ENCODE results near the gene MTCH1. TPM values are rescaled to one million over a fixed set of nuclear protein-coding genes. Genes with fewer than 3 reads are reported as not detected.

MTCH1 gene
- total and polyA plus RNA-seq, 10 of the 15 experiments (the other 5 are each of a cell fraction or from before 2014, with no cell fraction given), result 7.2 to 128 (median 85.2) TPM

DNA sequence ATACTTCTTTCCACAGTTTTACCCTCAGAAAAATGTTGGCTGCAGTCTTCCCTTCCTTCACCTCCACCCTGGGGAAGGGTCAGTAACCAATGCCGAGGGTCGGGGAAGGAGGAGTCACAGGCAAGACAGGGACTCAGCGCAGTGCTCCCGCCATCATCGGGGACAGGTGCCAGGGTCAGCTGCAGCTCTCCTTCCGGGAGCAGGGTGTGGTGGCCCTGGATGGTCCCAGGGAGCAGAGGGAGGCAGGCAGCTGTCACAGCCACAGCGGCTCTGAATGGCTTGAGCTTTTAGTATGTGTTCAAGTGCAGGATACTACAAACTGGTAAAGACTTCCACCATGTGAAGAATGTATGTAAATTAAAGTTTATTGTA is 57.5 kb downstream of the MTCH1 start (continued):
- TF ChIP-seq HDAC2 (IDR thresholded peaks at IDR 0.05), result no peak

DNA sequence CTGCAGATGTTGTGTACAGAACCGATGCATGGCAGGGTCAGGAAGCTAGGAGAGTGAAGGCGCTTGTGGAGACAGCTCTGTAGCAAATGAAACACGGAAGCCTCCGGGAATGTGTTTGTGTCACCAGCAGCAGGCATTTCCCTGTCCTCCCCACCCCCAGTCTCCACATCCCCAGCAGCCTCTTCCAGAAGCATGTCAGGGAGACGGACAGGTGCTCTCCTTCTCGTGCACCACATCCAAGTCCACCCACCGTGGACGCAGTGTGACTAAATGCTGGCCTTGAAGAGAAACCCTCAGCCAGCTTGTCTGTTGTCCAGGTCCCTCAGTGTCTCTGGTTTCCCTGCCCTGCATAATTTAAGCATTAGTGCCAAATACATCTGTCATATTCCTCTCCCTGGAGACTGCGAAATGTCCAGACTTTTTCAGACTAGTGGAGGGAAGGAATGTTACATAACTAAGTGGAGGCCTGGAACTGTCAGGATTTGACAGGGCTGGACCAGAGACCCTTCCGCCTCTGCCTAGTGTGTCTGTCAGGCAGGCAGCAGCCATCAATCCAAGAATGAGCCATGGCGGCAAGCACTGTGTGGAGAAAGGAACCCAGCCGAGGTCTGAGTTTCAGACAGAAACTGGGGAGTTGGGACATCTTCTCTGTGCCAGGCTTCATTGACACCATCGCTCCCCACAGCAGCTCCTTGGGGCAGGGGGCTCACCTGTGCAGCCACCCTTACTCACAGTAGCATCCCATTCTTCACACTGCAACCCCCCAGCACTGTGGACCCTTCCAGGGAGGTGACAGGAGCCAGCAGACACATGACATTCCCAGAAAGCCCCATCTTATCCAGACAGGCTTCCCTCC is 58.1 kb downstream of the MTCH1 start:
- in situ Hi-C loops (cut with MboI), result no loop called here
- BruUV-seq (replicated peaks), result no TSS peak
- no peak overlapping the region for H3K27ac ChIP-seq (ENCODE audit: control insufficient read depth, insufficient read depth)
- no peaks in the 10 kb centered on the region for H3K9me3 ChIP-seq (replicated peaks; ENCODE audit: control insufficient read depth, insufficient read depth, low read length)
- peaks cover 12% of the 10 kb centered on the region for H3K4me1 ChIP-seq (ENCODE audit: control insufficient read depth, insufficient read depth, low read length)
- CTCF ChIA-PET, result interaction anchor here (1.5 to 2.4 kb wide), 2 partner anchors 49 to 91 kb away, joined by 3 to 9 read pairs; no protein-coding TSS in a partner anchor
- no peak for ATAC-seq
- RAD21 ChIA-PET (ENCODE audit: unreplicated experiment), result no interaction called here
- intact Hi-C loops (cut with micrococcal nuclease; ENCODE audit: unreplicated experiment), result loop anchor here (1.0 kb wide), 1 partner anchor 43 kb away; the partner anchor contains the start of gene C6orf89
- no peaks in the 10 kb centered on the region for H3K79me2 ChIP-seq (ENCODE audit: control insufficient read depth, insufficient read depth, low read length)
- SMC1A ChIA-PET (ENCODE audit: uncharacterized antibody, unreplicated experiment), result interaction anchor here (0.8 to 1.0 kb wide), 2 partner anchors 18 to 28 kb away, joined by 3 read pairs; no protein-coding TSS in a partner anchor
- WGBS (ENCODE audit: insufficient coverage, insufficient replicate concordance, low lambda C conversion rate, missing lambda C conversion rate), result 93% methylated on average over 13 of the region's 13 CpGs
- H3K27me3 ChIP-seq (replicated peaks in 1 of 2; ENCODE audit: control insufficient read depth in 2 of 2, insufficient read depth in 2 of 2, low read length in 1 of 2), result no peaks in the 10 kb centered on the region
- H2AFZ ChIP-seq (ENCODE audit: control insufficient read depth, low read depth, low read length), result no peak overlapping the region
- FAIRE-seq, result no peak
- H3K36me3 ChIP-seq (ENCODE audit: control insufficient read depth in 2 of 2, insufficient read depth in 2 of 2, low read length in 1 of 2), result peaks cover 0 to 12% of the 10 kb centered on the region in 2 experiments; a peak in 1 of 4 replicates
- POLR2A ChIA-PET, result no interaction called here
- no peak for DNase-seq (ENCODE audit: low read depth, low spot score)
- H3K9ac ChIP-seq (ENCODE audit: control insufficient read depth, insufficient read depth, low read length), result no peak overlapping the region
- H4K20me1 ChIP-seq (ENCODE audit: control insufficient read depth, insufficient read depth), result no peaks in the 10 kb centered on the region
- no peak overlapping the region for H3K4me2 ChIP-seq (ENCODE audit: control insufficient read depth, insufficient read depth)
- no peak overlapping the region for H3K4me3 ChIP-seq
- TF ChIP-seq ASH2L (IDR thresholded peaks at IDR 0.05; ENCODE audit: borderline replicate concordance, low read depth) (no peak), PAX5 (IDR thresholded peaks at IDR 0.05; ENCODE audit: borderline replicate concordance, low read depth, low read length) (no peak), TARDBP (IDR thresholded peaks at IDR 0.05; ENCODE audit: borderline replicate concordance) (no peak), KLF5 (IDR thresholded peaks at IDR 0.05; ENCODE audit: partially characterized antibody) (no peak), TCF12 (IDR thresholded peaks at IDR 0.05; ENCODE audit: low read depth, low read length) (no peak), NRF1 (conservative IDR thresholded peaks at IDR 0.05; ENCODE audit: low read depth, low read length) (no peak)
- TF ChIP-seq, protein P1, sequence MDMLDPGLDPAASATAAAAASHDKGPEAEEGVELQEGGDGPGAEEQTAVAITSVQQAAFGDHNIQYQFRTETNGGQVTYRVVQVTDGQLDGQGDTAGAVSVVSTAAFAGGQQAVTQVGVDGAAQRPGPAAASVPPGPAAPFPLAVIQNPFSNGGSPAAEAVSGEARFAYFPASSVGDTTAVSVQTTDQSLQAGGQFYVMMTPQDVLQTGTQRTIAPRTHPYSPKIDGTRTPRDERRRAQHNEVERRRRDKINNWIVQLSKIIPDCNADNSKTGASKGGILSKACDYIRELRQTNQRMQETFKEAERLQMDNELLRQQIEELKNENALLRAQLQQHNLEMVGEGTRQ (IDR thresholded peaks at IDR 0.05; ENCODE audit: borderline replicate concordance, low read depth, low read length), result no peak
- TF ChIP-seq, protein P2, sequence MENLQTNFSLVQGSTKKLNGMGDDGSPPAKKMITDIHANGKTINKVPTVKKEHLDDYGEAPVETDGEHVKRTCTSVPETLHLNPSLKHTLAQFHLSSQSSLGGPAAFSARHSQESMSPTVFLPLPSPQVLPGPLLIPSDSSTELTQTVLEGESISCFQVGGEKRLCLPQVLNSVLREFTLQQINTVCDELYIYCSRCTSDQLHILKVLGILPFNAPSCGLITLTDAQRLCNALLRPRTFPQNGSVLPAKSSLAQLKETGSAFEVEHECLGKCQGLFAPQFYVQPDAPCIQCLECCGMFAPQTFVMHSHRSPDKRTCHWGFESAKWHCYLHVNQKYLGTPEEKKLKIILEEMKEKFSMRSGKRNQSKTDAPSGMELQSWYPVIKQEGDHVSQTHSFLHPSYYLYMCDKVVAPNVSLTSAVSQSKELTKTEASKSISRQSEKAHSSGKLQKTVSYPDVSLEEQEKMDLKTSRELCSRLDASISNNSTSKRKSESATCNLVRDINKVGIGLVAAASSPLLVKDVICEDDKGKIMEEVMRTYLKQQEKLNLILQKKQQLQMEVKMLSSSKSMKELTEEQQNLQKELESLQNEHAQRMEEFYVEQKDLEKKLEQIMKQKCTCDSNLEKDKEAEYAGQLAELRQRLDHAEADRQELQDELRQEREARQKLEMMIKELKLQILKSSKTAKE (IDR thresholded peaks at IDR 0.05; ENCODE audit: low read depth, poor library complexity, severe bottlenecking), result no peak
- TF ChIP-seq, protein P3, sequence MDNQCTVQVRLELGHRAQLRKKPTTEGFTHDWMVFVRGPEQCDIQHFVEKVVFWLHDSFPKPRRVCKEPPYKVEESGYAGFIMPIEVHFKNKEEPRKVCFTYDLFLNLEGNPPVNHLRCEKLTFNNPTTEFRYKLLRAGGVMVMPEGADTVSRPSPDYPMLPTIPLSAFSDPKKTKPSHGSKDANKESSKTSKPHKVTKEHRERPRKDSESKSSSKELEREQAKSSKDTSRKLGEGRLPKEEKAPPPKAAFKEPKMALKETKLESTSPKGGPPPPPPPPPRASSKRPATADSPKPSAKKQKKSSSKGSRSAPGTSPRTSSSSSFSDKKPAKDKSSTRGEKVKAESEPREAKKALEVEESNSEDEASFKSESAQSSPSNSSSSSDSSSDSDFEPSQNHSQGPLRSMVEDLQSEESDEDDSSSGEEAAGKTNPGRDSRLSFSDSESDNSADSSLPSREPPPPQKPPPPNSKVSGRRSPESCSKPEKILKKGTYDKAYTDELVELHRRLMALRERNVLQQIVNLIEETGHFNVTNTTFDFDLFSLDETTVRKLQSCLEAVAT (IDR thresholded peaks at IDR 0.05), result no peak
- TF ChIP-seq, protein P4, sequence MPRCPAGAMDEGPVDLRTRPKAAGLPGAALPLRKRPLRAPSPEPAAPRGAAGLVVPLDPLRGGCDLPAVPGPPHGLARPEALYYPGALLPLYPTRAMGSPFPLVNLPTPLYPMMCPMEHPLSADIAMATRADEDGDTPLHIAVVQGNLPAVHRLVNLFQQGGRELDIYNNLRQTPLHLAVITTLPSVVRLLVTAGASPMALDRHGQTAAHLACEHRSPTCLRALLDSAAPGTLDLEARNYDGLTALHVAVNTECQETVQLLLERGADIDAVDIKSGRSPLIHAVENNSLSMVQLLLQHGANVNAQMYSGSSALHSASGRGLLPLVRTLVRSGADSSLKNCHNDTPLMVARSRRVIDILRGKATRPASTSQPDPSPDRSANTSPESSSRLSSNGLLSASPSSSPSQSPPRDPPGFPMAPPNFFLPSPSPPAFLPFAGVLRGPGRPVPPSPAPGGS (IDR thresholded peaks at IDR 0.05; ENCODE audit: borderline replicate concordance, insufficient read depth, low read depth, low read length, poor library complexity, severe bottlenecking), result no peak
- TF ChIP-seq, protein P5, sequence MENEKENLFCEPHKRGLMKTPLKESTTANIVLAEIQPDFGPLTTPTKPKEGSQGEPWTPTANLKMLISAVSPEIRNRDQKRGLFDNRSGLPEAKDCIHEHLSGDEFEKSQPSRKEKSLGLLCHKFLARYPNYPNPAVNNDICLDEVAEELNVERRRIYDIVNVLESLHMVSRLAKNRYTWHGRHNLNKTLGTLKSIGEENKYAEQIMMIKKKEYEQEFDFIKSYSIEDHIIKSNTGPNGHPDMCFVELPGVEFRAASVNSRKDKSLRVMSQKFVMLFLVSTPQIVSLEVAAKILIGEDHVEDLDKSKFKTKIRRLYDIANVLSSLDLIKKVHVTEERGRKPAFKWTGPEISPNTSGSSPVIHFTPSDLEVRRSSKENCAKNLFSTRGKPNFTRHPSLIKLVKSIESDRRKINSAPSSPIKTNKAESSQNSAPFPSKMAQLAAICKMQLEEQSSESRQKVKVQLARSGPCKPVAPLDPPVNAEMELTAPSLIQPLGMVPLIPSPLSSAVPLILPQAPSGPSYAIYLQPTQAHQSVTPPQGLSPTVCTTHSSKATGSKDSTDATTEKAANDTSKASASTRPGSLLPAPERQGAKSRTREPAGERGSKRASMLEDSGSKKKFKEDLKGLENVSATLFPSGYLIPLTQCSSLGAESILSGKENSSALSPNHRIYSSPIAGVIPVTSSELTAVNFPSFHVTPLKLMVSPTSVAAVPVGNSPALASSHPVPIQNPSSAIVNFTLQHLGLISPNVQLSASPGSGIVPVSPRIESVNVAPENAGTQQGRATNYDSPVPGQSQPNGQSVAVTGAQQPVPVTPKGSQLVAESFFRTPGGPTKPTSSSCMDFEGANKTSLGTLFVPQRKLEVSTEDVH (IDR thresholded peaks at IDR 0.05; ENCODE audit: low read depth, partially characterized antibody), result no peak
